DMS153 (cell line): ENCODE measurements around the gene FABP1.

ENCODE experiments used
- DNase-seq: peaks from one replicate; lab custom pipeline; 2025; lab: John Stamatoyannopoulos, UW

FABP1 gene

DNA sequence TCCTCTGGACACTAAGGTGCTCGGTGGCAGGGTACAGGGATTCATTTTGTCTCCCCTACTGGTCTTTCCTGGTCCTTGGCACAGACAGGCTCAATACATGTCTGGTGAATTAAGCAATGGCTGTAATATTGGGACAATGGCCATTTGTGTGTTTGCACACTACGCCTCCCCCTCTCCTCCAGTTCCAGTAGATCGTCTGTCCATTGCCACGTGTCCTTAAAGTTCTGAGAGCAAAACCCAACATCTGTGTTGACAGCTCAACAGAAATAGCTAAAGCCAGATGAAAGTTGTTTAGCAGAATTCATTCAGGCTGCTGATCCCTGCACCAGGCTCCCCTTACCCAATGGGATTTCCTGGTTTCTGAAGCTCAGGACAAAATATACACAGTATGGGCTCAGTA, 9.0 kb upstream of the FABP1 start:
- no peak for DNase-seq

DNA sequence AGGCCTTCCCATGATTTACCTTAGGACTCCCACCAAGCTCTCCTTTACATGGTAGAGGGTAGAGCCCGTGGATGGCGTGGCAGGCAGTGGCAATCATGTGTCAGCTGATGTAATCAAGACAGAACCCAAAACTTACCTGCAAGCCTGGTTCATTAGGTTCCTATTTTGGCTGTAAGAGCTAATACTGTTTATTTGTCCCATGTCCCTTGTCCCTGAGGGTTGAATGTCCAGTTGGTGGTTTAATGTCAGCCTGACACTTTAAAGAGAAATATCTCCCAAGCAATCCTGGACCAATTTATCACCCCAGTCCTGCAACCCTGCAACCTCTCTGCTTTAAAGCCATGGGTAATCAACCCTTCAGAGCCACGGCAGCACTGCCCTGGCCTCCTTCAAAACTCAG, 6.0 kb upstream of the FABP1 start:
- DNase-seq = no peak

DNA sequence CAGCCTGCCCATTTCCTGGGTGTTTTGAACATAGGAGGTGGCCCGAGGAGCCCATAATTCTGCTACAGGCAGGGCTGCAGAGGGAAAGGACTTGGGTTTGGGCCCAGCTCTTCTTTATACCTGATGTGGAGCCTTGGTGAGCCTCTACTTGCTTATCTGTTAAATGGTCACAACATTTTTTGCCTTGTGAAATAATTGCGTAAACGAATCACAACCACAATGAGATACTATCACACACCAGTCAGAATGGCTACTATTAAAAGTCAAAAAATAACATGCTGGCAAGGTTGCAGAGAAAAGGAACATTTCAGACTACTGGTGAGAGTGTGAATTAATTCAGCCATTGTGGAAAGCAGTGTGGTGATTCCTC, 4.1 kb upstream of the FABP1 start:
- no peak for DNase-seq

DNA sequence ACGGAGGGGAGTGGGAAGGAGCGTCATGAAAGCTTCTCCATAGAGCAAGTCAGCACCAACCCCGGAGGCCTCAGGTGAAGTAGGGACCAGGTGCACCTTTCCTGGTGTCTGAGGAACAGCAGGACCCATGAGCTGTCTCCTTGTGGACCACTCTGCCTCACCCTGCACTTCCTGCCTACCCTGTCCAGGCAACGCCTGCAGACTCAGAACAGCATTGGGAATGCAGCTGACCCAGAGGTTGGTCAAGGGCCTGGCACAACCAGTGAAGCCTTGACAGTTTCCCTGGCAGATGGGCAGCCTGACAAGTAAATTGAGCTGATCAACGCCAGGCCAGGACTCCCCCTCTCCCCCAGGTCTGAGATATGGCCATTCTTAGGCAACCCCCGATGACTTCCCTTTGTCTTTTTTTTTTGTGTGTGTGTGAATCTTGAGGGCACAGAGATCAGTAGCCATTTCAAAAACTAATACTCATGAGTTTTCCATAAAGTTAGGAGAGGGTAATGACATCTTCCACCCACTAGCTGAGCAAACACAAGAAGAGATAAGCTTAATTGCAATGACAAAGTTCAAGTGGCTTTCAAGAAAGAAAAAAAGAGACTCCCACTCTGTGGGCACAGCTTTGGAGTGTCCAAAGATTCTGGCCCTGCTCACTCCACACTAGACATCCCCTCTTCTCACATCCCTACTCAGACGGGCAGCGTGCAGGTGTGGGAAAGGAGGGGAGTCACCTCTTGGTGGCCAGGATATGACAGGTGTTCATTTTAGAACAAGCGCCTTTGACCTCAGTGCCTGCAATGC, 3.5 kb upstream of the FABP1 start:
- DNase-seq = no peak

DNA sequence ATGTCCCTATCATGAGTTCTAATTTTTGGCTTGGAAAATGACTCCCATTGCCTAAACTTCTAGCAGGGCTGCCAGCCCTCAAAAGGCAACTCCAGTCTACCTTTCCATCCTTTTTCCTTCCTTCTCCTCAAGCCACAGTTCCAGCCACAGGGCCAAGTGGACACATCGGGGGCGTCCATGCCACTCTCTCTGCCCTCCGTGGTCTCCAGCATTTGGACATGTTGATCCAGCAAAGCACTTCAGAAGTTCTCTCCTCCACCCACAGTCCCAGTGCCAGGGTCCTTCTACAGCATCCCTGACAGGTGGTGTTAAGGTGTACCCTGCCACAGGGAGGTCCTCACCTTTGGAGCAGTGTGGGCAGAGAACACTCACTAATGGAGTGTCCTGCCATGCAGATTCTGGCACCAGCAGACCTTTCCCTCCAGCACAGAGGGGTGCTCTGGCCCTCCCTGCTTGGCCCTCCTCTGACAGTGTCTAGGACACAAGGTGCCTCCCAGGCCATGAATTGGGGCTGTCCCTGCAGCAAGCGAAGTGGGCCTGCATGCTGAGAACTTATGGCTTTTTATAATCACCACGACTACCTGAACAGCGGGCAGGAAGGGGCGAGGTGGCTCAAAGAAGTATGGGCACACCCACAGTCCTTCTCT, 1.6 kb upstream of the FABP1 start:
- no peak for DNase-seq

DNA sequence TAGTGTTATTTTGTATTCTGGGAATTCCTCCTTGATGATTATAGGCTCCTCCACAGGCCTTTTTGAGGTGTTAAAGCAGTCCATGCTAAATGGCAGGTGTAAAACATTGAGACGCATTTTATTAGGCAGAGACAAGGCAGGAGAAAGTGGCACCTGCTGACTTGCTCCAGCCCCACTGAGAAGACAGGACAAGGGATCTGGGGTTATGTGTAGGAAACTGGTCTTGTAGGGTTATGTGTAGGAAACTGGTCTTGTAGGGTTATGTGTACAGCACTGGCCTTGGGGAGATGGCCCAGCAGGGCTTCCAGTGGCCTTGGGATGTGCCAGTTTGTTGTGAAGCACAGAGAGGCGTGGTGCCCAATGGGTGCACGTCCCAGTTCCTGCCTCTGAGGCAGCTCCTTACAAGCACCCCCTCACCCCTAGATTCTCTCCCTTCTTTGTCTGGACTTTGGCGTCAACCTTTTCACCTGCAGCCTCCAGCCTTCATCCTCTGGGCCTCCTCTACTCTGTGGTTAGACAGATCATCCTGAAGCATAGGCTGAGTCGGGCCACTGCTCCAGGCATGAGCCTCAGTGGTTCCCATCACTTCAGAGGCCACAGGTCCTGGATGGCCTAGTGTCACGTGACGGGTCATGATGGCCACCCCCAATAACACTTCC, 921 bp upstream of the FABP1 start:
- DNase-seq = no peak

DNA sequence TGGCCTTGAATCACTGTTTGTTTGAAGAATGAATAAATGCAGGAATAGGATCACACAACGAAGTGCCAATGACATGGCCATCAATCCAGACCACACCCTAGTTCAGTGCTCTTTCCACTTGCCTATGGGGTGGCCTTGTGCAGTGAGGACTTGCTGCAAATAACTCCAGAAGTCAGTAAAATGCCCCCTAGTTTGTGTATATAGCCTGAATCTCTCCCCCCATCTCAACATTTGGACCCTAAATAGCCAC, 299 bp downstream of the FABP1 start:
- no peak for DNase-seq

DNA sequence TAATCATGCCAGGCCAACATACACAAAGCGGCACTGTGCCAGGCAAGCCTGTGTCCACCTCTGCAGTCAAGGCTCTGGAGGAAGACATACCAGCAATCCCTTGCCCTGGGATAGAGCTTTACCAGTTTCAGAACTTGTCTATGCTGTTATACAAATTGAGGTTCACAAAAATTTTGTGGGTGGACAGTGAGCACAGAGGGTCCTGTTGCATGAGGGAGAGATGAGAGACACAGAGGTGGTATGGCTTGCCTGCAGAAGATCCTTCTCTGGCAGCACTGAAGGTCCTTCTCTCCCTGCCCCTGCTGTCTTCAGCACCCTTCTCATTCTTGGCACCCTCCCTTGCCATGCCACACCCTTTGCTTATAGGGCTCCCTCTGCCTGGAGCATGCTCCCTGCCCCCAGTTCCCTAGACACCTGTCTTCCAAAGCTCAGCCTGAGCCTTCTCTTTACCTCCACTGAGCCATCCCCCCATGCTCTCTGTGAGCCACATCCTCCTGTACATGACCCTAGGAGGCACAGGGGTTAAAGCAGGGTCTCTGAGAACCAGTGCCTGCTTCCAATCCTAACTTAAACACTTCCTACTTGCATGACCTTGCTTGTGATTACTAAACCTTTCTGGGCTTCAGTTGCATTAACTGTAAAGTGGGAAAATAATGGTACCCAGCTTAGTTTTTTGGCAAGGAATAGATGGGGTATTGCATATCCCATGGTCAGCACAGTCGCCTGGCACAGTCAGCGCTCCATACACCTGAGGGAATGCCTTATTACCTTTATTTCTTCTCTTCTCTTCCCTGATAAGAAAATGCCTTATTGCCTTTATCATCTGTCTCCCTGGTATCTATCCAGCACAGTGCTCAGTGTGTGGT, 857 bp downstream of the FABP1 start:
- DNase-seq = no peak

DNA sequence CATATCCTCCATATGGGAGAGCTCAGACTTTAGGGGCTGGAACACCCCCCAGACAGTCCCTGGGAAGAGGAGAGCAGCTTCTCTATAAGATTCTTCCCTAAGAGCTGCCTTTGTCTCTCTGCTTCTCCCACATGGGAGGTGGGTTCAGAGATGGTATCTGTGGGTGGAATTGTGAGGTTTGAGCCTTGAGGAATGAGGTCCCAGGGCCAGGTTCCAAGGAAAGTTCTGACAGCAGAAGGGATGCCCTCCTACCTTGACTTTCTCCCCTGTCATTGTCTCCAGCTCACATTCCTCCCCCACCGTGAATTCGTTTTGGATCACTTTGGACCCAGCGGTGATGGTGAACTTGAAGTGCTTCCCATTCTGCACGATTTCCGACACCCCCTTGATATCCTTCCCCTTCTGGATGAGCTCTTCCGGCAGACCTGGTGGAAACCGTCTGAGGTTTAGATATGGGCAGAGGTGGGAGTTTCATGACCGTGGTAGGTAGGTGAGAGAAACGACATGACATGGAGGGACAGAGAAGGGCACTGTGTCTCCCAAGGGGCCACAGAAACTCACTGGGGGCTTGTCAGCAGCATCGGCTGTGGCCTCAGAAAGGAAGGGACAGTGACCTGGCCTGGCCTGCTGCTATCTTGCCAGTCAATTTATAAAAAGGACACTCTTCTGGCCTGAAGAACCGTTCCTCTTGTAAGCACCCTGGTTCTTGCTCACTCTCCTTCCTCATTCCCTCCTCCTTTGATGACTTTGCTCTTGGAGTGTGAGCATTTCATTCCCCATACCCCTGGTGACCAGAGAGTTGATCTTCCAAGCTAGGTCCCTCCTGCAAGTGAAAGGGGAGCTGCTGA, 1.7 kb downstream of the FABP1 start:
- no peak for DNase-seq

DNA sequence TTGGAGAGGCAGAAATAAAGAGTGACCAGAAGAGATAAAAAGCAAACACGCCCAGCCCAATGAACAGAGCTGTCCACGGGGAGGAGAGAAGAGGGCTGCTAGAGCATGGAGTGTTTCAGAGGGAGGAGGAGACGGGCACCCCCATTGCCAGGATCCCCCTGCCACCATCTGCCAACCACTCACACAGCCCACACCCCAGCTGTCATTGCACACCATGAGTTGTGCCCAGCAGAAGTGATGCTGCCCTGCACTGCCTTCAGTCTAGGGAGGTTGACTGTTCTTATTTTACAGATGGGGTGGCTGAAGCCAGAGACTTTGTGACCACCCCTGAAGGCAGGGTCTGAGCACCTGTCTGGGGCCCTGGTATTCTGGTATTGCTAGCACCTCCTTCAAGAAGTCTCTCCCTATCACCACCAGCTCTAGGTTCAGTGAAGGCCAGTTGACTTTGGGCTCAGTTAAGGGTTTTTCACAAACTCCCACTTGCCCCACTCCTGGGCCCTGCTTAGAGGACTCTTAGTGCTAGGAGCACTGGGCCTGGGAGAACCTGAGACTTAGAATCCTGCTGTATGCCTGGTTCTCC, 2.4 kb downstream of the FABP1 start:
- no peak for DNase-seq

DNA sequence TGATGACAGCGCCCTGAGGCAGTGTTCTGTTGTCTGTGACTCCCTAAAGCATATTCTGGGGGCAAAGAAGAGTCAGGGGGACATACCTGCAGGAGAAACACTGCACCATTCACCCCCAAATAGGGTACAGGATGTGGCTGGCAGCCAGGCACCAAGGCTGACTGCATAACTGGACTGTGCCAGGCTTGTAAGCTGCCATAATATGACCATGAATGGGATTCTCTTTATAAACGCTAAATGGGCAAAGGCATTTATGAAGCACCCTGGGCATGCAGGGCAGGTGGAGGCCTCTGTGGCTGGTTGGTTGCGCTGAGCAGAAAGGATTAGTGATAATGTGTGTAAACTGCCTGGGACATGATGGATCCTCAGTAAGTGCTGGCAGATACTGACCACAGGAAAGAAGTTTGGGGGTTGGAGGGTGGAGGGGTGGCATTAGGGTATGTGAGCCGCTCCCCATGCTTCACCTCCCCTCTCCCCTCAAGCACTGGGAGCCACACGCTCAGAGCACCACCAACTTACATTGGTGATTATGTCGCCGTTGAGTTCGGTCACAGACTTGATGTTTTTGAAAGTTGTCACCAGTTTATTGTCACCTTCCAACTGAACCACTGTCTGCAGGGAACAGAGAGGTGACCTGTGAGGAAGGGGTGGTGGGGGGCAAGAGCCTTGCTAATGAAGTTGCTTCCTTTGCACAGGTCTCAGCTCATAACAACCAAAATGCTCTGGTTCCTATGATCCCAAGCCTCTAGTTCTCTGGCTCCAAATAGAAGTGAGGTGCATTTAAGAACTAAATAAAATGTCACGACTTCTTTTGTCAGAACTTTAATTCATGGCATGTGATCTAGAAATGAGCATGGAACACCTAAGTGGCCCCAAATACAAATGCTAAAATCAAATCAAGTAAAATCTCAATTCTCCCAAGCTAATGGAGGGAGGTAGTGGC, 3.6 kb downstream of the FABP1 start:
- no peak for DNase-seq

DNA sequence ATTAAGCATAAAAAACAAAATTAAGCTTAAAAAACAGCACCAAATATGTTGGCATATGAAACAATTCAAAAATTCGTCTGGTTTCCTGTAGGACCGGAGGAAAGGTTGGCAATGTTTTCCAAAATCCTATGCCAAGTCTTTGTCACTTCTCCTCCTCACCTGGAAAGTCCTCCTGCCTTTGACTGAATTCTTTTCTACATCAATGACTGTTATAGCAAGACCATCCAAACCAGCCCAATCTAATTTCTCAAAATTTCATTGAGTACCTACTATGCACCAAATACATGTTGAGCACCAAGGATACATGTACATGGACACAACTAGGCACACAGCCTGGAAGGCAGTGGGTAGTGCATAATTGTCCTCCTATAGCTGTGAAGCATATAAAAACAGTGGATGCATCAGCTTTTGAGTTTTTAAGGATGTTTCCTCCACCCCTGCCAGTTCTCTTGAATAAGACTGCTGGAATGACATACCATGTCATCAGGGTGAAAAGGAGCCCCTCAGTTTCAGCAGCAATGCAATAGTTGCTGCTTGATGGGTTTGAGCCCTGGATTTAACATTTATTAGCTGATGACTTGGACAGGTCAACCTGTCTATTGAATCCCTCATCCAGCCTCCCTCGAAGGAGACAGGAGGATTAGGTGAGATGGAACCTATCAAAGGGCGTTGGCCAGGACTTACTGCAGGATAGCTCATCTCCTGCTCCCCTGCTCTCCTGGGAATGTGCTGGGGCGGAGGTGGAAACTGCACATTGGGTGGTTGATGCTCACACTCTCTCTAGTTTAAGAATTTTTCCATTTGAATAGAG, 4.5 kb downstream of the FABP1 start:
- DNase-seq = no peak

DNA sequence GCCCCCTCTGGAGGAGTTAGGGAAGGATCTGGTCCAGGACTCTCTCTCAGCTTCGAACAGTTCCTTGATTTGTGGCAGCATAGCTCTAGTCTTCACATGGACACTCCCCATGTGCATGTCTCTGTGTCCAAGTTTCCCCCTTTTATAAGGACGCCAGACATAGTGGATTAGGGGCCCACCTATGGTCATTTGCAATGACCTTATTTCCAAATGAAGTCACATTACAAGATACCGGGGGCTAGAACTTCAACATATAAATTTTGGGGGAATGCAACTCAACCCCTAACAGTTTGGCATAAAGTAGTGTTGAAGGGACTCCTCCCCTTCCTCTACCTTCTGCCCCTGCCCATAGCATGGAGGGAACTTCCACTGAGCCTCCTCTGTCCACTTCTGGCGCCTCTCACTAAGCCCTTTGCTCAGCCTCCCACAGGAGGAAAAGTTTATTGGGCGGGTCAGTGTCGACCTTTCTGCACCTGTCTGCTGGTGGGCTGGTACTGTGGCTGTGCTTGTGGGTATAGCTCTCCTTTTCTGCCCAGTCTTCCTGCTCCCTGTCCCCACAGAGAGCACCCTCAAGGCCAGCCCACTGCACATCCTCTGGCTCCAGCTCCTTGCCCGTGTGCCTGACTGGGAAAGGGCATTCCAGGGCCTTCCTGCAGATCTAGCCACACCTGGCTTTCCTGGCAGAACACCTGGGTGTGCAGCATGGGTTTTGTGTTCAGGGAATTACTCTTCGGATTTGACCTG, 5.5 kb downstream of the FABP1 start:
- no peak for DNase-seq

DNA sequence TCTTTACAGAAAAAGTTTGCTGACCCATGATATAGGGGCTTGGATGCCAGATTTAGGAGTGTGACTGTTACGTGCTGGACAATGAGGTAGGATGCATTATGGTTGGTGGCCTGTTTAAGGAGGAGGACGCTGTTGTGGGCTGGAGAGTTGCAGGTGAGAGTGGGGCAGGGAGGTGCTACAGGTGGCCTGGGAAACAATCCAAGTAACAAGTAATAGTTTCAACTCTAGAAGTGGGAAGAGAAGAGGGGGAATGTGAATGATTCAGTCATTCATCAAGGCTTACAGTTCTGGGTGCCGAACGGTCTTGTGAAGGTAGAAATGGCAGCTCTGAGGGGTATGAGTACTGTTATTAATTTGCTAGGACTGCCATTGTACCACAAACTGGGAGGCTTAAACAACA, 6.2 kb downstream of the FABP1 start:
- no peak for DNase-seq

DNA sequence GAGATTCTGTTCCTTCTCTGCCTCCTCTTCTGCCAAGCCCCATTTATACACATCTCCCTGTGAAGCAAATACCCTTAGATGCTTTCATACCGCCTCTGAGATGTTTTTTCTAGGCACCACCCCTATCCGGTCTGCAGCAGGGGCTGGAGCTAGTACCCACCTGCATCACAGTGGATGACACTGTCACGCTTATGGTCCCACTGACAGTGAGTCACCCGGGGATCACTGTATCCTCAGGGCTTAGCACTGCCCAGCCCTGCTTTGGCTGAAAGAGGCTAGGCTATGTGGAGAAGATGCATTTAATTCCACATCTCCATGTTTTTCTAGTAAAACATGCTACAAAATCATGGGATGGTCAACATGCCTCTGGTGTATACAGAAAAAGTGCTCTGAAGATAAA, 9.9 kb downstream of the FABP1 start:
- DNase-seq = no peak

DNA sequence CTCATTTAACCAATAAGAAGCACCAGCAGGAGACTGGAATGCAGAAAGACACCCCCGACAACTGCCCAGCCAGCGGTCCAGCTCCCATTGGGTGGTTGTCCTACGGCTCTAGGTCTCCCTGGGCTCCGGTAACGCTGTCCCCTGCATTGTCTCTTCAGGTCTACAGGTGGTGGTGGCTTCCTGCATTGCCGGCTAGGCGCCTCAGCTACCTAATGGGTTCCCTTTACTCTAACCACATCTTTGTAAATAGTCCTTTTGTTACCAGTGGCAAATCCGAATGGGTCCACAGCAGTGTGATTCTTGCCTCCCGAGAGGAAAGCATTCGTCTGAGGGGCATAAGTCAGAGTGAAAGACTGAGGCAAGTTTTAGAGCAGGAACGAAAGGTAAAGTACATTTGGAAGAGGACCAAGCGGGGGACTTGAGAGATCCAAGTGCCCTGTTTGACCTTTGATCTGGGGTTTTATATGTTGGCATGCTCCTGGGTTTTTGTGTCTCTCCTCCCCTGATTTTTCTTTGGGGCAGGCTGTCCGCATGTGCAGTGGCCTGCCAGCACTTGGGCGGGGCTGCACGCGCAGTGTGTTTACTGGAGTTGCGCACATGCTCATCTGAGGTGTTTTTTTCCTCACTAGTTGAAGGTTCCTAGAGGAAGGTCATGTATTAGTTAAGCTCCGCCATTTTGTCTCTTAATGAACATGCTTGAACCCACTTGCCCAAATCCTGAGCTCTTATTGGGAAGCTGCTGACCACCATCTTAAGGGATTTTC, 11.0 kb downstream of the FABP1 start:
- no peak for DNase-seq

DNA sequence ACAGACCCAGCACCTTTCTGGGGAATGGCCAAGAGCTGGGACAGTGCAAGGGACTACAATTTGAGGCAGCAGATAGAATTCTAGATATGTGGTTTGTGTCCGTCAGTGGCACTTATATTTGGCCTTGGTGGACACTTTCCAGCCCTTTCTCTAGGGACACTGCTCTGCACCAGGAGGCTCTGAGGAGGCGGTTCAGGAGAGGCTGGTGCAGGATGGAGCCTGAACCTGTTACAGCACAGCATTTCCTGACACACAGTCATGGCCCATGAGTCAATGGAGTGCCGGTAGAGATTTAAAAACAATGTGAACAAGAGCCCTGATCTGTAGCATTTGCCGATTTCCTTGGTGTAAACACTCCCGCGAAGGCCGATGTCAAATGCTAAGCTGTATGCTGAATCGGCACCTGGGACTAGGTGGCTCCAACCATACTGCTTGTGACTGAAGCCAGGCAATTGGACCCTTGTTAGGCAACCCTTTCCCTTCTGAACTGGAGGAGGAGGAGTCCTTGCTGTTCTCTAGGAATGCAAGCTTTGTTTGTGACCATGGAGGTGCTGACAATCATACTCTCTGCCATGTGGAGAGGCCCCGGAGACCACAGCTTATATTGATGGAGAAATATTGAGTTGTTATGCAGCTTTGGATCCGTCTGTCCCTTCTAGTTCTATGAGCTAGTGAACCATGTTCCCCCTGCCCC, 11.9 kb downstream of the FABP1 start:
- DNase-seq = no peak
